K562 (cell line): ENCODE measurements around the gene GABARAP. TPM values are rescaled to one million over a fixed set of nuclear protein-coding genes. Genes with fewer than 3 reads are reported as not detected.

Source experiments
- ATAC-seq: fragments of 200-7000 bp; cut with Tn5 transposase; 3 replicates; pipeline ENCODE4 v1.9.1; 2020; ENCODE audit warnings: moderate library complexity
- BruUV-seq: library from RNA; stranded (reverse); fragments of 400-500 nt; replicated peaks from 2 replicates; lab custom pipeline; 2021; lab: Mats Ljungman, UMichigan
- CTCF ChIA-PET: fragments of 300-600 bp; formaldehyde crosslinking; extraction: SDS; loops from one replicate; lab custom pipeline; 2021; ENCODE audit warnings: low intra/inter-chr PET ratio; lab: Yijun Ruan, JAX
- POLR2A ChIA-PET: fragments of 300-600, 350-650 bp; sonication (Branson Sonifier 250); formaldehyde crosslinking; extraction: SDS; loops from one replicate; lab custom pipeline; 2021; ENCODE audit warnings: antibody characterized with exemption, inconsistent platforms; lab: Yijun Ruan, JAX
- DNase-seq, 4 experiments: peaks; one replicate each; pipeline versions ENCODE4 v3.0.0 to v3.0.0-alpha.2; 2011 to 2018; ENCODE audit warnings: low spot score in 3 of 4, mixed read lengths in 3 of 4; ENCODE audit errors: extremely low read depth in 1 of 4
- FAIRE-seq: peaks from 2 replicates; lab custom pipeline; 2011; peaks lifted over from hg19 to GRCh38; lab: Jason Lieb, UNC
- H2AFZ ChIP-seq: 2 replicates; pipeline ENCODE4 v1.6.0; 2011; ENCODE audit warnings: low read depth, low read length, control low read depth, inconsistent platforms
- H3K27ac ChIP-seq: fragments of 200-600 bp; 3 replicates; pipeline ENCODE4 v1.8.0; 2011; ENCODE audit warnings: low read depth, mild to moderate bottlenecking, control low read depth, inconsistent platforms, low read length, moderate library complexity, mixed read lengths; ENCODE audit errors: extremely low read depth
- H3K27me3 ChIP-seq, 2 experiments: fragments of 300-600 bp in 1 of 2; 2 replicates in 1 of 2; 3 replicates in 1 of 2; pipeline versions ENCODE4 v1.6.0 to v1.8.0; 2011; ENCODE audit warnings: inconsistent platforms in 2 of 2, low read length in 2 of 2, mild to moderate bottlenecking in 1 of 2, mixed read lengths in 1 of 2, moderate library complexity in 1 of 2; ENCODE audit not compliant: control insufficient read depth in 2 of 2, insufficient read depth in 2 of 2
- H3K36me3 ChIP-seq: fragments of 300-600 bp; 3 replicates; pipeline ENCODE4 v1.8.0; 2011; ENCODE audit warnings: mild to moderate bottlenecking, low read length, inconsistent platforms; ENCODE audit not compliant: control insufficient read depth, insufficient read depth
- H3K4me1 ChIP-seq, 2 experiments: fragments of 200-600 bp in 1 of 2; replicated peaks in 1 of 2; 2 replicates in 1 of 2; 3 replicates in 1 of 2; pipeline versions ENCODE4 v1.5.1 to v1.8.0; 2011; ENCODE audit warnings: inconsistent platforms in 2 of 2, low read length in 2 of 2, mild to moderate bottlenecking in 1 of 2, mixed read lengths in 1 of 2, moderate library complexity in 1 of 2; ENCODE audit not compliant: control insufficient read depth in 2 of 2, insufficient read depth in 2 of 2
- H3K4me2 ChIP-seq: 2 replicates; pipeline ENCODE4 v1.6.1; 2011; ENCODE audit warnings: low read length, control low read depth, inconsistent platforms, mixed read lengths; ENCODE audit not compliant: insufficient read depth
- H3K4me3 ChIP-seq: fragments of 200-600 bp; sonication (generic), shearing (Covaris generic); 2 replicates; pipeline ENCODE4 v1.5.1; 2016; ENCODE audit warnings: control low read depth, inconsistent platforms
- H3K79me2 ChIP-seq: fragments of 200-600 bp; 3 replicates; pipeline ENCODE4 v1.8.0; 2011; ENCODE audit warnings: low read length, inconsistent platforms; ENCODE audit not compliant: control insufficient read depth, insufficient read depth
- H3K9ac ChIP-seq, 2 experiments: 2 replicates each; pipeline versions ENCODE4 v1.6.0 to v1.6.1; 2011; ENCODE audit warnings: low read depth in 2 of 2, low read length in 2 of 2, control low read depth in 1 of 2, inconsistent platforms in 1 of 2, mild to moderate bottlenecking in 1 of 2, mixed read lengths in 1 of 2; ENCODE audit not compliant: insufficient read depth in 1 of 2
- H3K9me1 ChIP-seq: one replicate; pipeline ENCODE4 v1.6.0; 2011; ENCODE audit warnings: inconsistent platforms, mild to moderate bottlenecking, low read length, moderate library complexity; ENCODE audit not compliant: control insufficient read depth, insufficient read depth
- H3K9me3 ChIP-seq: replicated peaks from 2 replicates; pipeline ENCODE4 v1.5.1; 2011; ENCODE audit warnings: low read depth, low read length, inconsistent platforms; ENCODE audit not compliant: control insufficient read depth, insufficient read depth
- H4K20me1 ChIP-seq: replicated peaks from 2 replicates; pipeline ENCODE4 v1.6.1; 2011; ENCODE audit warnings: low read length, inconsistent platforms, mixed read lengths; ENCODE audit not compliant: control insufficient read depth, insufficient read depth
- RFX7 ChIP-seq: fragments of 250-450 bp; sonication (Bioruptor Pico); IDR thresholded peaks from 2 replicates; pipeline ENCODE4 v1.5.1; 2021; ENCODE audit warnings: mild to moderate bottlenecking
- SMAD4 ChIP-seq: fragments of 250-450 bp; sonication (Bioruptor Pico); conservative IDR thresholded peaks from 2 replicates; pipeline ENCODE4 v1.8.0; 2021; ENCODE audit warnings: inconsistent platforms, mild to moderate bottlenecking, moderate library complexity
- ZHX1 ChIP-seq: fragments of 150-350 bp; conservative IDR thresholded peaks from 2 replicates; pipeline ENCODE4 v1.6.1; 2014; ENCODE audit warnings: low read length
- WGBS: fragments of 100-300 bp; shearing (Covaris generic); methylation state at CpG from one replicate; pipeline ENCODE4 v1.1.6; 2016; ENCODE audit warnings: low coverage, mixed read lengths; ENCODE audit not compliant: insufficient coverage; ENCODE audit errors: missing lambda C conversion rate; 5-methylcytosine and 5-hydroxymethylcytosine counted together
- in situ Hi-C: fragments of 300-500 bp; cut with MboI; formaldehyde crosslinking; loops from 4 replicates; pipeline ENCODE4 v1.15.0; 2018; ENCODE audit warnings: inconsistent platforms, mixed read lengths
- intact Hi-C: fragments of 100-400 bp; cut with micrococcal nuclease; formaldehyde crosslinking; loops from 2 replicates; pipeline ENCODE4 v1.14.2; 2022
- polyA plus RNA-seq, 8 experiments: library from polyadenylated mRNA; depleted of rRNA in 4 of 8; stranded (reverse) in 5 of 8; unstranded in 3 of 8; fragments of >200 nt; fragmentation: Nextera tagmentation in 2 of 8; fragmentation: Illumina TruSeq in 1 of 8; extraction: Ambion mirVana in 2 of 8; extraction: Trizol in 1 of 8; gene quantifications; 2 replicates each; pipeline versions ENCODE4 v1.2.1 to v1.2.3, GENCODE V29; 2011 to 2014; ENCODE audit warnings: inconsistent platforms in 1 of 8, missing spikeins in 1 of 8
- total RNA-seq, 7 experiments: library from RNA; depleted of rRNA in 6 of 7; stranded (reverse); fragments of >200 nt in 6 of 7; fragmentation: Illumina TruSeq in 2 of 7; extraction: Trizol in 2 of 7; gene quantifications; 2 replicates each; pipeline versions ENCODE4 v1.2.1 to v1.2.3, GENCODE V29; 2011 to 2021; ENCODE audit warnings: low replicate concordance in 1 of 7

The GABARAP gene
- total and polyA plus RNA-seq, 9 of the 15 experiments (the other 6 are each of a cell fraction or from before 2014, with no cell fraction given): 47.5 to 373 (median 152) TPM

- TF ChIP-seq ZHX1 (no peak), RFX7 (CRISPR knock-in tag) (no peak), SMAD4 (CRISPR knock-in tag) (no peak)
- TF ChIP-seq, all 486 proteins: peak for 0
- in situ Hi-C loops (no loop called here), intact Hi-C loops (no loop called here)
- no TSS peak for BruUV-seq
- DNase-seq (no peak), FAIRE-seq (no peak), ATAC-seq (no peak)
- no peaks in the 10 kb centered on the region for H3K9me3 ChIP-seq
- H3K79me2 ChIP-seq: peaks cover 36% of the 10 kb centered on the region
- H3K27me3 ChIP-seq: no peaks in the 10 kb centered on the region
- H3K9me1 ChIP-seq: no peaks in the 10 kb centered on the region
- H3K36me3 ChIP-seq: peaks cover 54% of the 10 kb centered on the region; the same call in 2 of the 3 replicates
- no peak overlapping the region for H3K4me3 ChIP-seq
- POLR2A ChIA-PET: interaction anchor here (0.6 to 2.0 kb wide), 4 partner anchors 10 to 77 kb away, joined by 3 to 8 read pairs (median 4); partner anchors contain the start of gene SLC2A4
- peaks cover 5 to 11% of the 10 kb centered on the region in 2 experiments; a peak in 4 of 5 replicates for H3K4me1 ChIP-seq
- WGBS: 98% methylated on average over 4 of the region's 4 CpGs
- no peak overlapping the region for H3K27ac ChIP-seq
- H4K20me1 ChIP-seq: no peaks in the 10 kb centered on the region
- CTCF ChIA-PET: no interaction called here
- H2AFZ ChIP-seq: no peak overlapping the region
- no peak overlapping the region for H3K9ac ChIP-seq
- H3K4me2 ChIP-seq: no peak overlapping the region
Observed at GRCh38 chr17:7254511-7254910, 12.3 kb upstream of the GABARAP start.
